ENCODE data around the gene GPX7.

GPX7 gene

DNA sequence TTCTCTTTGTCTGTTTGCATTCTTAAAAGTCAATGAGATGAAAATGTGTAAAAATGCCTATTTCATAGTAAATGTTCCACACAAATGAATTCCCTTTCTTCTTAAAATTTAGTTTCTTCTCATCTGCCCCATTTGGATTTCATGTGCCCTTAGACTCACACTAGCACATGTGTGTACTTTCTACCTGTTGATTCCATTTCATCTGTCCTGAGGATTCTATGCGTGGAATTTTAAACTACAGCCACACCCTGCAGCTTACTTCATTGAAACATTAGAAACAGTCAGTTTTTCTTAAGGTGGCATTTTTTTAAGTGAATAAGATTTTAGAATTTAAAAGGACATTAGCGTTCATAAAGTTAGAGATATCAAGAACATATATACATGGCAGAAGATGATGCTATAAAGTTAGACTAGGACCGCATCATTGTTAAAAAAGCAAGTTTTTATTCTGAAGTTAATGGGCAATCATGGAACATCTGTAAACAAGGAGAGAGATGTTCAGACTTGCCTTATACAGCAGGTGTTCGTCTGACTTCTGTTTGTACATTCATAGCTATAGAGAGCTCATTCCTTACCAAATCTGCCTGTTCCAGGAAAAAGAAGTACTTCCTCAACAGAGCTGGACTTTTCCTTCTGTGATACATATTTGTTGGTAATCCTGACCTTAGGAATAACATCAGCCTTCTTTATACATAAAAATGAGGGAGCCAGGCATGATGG, 45.4 kb upstream of the GPX7 start:
- CTCF ChIA-PET, result no interaction called here
- POLR2A ChIA-PET, result interaction anchor here (2.3 kb wide), 1 partner anchor 153 kb away, joined by 6 read pairs; the partner anchor contains the start of genes ORC1 and PRPF38A
- DNase-seq (ENCODE audit: extremely low spot score), result no peak
- no peak for TF ChIP-seq FOXK2 (IDR thresholded peaks at IDR 0.05)
- no peak for TF ChIP-seq ELF4 (IDR thresholded peaks at IDR 0.05)
- no peak for TF ChIP-seq L3MBTL2 (conservative IDR thresholded peaks at IDR 0.05)
- no peak for TF ChIP-seq SUZ12 (IDR thresholded peaks at IDR 0.05)

DNA sequence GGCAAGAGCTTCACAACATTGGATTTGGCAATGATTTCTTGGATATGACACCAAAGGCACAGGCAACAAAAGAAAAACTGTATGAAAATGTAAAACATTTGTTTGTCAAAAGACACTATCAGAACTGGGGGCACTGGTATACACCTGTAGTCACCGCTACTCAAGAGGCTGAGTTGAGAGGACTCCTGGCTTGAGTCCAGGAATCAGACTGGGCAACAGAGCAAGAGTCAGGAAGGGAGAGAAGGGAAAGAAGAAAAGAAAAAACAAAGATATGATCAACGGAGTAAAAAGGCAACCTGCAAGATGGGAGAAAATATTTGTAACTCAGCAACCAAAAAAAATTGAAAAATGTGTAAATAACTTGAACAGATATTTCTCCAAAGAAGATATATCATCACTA, 43.2 kb upstream of the GPX7 start:
- no peak for TF ChIP-seq FOXM1 (IDR thresholded peaks at IDR 0.05; ENCODE audit: borderline replicate concordance)
- CTCF ChIA-PET, result interaction anchor here (0.6 kb wide), 1 partner anchor 127 kb away, joined by 3 read pairs; no protein-coding TSS in a partner anchor
- POLR2A ChIA-PET, result no interaction called here
- DNase-seq (ENCODE audit: extremely low spot score), result no peak

DNA sequence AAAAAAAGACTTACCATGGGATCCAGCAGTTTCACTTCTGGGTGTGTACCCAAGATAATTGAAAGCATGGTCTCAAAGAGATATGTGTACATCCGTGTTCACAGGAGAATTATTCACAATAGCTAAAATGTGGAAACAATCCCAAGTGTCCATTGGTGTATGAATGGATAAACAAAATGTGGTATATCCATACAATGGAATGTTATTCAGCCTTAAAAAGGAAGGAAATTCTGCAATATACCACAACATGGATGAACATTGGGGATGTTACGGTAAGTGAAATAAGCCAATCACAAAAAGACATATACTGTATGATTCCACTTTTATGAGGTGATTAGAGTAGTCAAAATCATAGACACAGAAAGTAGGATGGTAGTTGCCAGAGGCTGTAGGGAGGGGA, 42.3 kb upstream of the GPX7 start:
- no peak for DNase-seq (ENCODE audit: extremely low spot score)
- ChIA-PET CTCF (no interaction called here), POLR2A (no interaction called here)
- TF ChIP-seq LEF1 (IDR thresholded peaks at IDR 0.05; ENCODE audit: borderline replicate concordance) (no peak), ARNT (IDR thresholded peaks at IDR 0.05) (no peak), TARDBP (IDR thresholded peaks at IDR 0.05) (no peak), NFRKB (IDR thresholded peaks at IDR 0.05) (no peak), ELF4 (IDR thresholded peaks at IDR 0.05) (no peak), HDGF (IDR thresholded peaks at IDR 0.05; ENCODE audit: borderline replicate concordance) (no peak), L3MBTL2 (conservative IDR thresholded peaks at IDR 0.05) (no peak), FOXM1 (IDR thresholded peaks at IDR 0.05; ENCODE audit: borderline replicate concordance) (no peak), CTBP1 (IDR thresholded peaks at IDR 0.05; ENCODE audit: borderline replicate concordance) (no peak), ZNF384 (IDR thresholded peaks at IDR 0.05) (no peak), PKNOX1 (IDR thresholded peaks at IDR 0.05) (no peak), FOXK2 (IDR thresholded peaks at IDR 0.05) (no peak), SP1 (IDR thresholded peaks at IDR 0.05) (no peak)

DNA sequence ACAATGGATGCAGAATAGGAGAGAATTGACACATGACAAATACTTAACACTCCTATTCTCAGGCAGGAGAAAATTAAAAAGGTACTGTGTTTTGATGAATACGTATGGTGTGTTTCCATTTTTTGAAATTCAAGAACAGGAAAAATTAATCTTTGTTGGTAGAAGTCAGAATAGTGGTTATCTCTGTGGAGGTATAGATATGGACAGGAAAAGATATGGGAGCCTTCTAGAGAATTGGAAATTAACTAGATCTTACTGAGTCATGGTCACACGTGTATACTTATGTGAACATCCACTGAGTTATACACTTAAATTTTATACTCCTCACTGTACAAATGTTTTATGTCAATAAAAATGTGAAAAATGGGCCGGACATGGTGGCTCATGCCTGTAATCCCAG, 39.4 kb upstream of the GPX7 start:
- no peak for TF ChIP-seq SUZ12 (IDR thresholded peaks at IDR 0.05)
- TF ChIP-seq PKNOX1 (IDR thresholded peaks at IDR 0.05), result no peak
- no peak for TF ChIP-seq LEF1 (IDR thresholded peaks at IDR 0.05; ENCODE audit: borderline replicate concordance)
- TF ChIP-seq NFRKB (IDR thresholded peaks at IDR 0.05), result no peak
- no peak for TF ChIP-seq CTBP1 (IDR thresholded peaks at IDR 0.05; ENCODE audit: borderline replicate concordance)
- TF ChIP-seq ELF4 (IDR thresholded peaks at IDR 0.05), result no peak
- no peak for TF ChIP-seq L3MBTL2 (conservative IDR thresholded peaks at IDR 0.05)
- no peak for DNase-seq (ENCODE audit: extremely low spot score)
- ChIA-PET POLR2A (no interaction called here), CTCF (no interaction called here)

DNA sequence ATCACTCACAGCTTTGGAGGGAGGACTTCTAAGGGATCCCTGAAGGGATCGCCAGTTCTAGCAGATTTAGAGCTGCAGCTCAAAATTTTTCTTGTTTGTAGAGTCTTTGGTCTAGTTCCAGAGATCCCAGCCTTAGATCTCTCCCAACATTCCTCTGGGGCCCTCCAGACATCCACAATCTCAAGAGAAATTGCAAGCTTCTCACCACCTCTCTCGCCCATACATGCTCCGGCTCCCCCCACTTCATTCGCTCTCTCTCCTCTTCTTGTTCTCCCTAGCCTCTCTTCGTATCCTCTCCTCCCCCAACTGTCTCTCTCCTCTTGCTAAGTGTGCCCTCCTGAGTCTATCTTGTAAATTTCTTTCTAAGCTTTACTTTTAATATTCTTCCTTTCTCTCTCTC, 34.2 kb upstream of the GPX7 start:
- no peak for DNase-seq (ENCODE audit: extremely low spot score)
- ChIA-PET POLR2A (interaction anchor here (3.5 kb wide), 1 partner anchor 15 kb away, joined by 27 read pairs; the partner anchor contains the start of gene TUT4), CTCF (interaction anchor here (0.6 to 0.7 kb wide), 2 partner anchors 18 to 100 kb away, joined by 3 read pairs; no protein-coding TSS in a partner anchor)
- TF ChIP-seq FOXA1 (IDR thresholded peaks at IDR 0.05) (no peak), CTBP1 (IDR thresholded peaks at IDR 0.05; ENCODE audit: borderline replicate concordance) (no peak), TARDBP (IDR thresholded peaks at IDR 0.05) (no peak), SP1 (IDR thresholded peaks at IDR 0.05) (no peak), BHLHE40 (IDR thresholded peaks at IDR 0.05; ENCODE audit: borderline replicate concordance) (no peak), LEF1 (IDR thresholded peaks at IDR 0.05; ENCODE audit: borderline replicate concordance) (no peak), ARNT (IDR thresholded peaks at IDR 0.05) (no peak), ZNF384 (IDR thresholded peaks at IDR 0.05) (no peak), NFRKB (IDR thresholded peaks at IDR 0.05) (no peak), HDGF (IDR thresholded peaks at IDR 0.05; ENCODE audit: borderline replicate concordance) (no peak), FOXM1 (IDR thresholded peaks at IDR 0.05; ENCODE audit: borderline replicate concordance) (no peak), SUZ12 (IDR thresholded peaks at IDR 0.05) (no peak), FOXK2 (IDR thresholded peaks at IDR 0.05) (no peak), L3MBTL2 (conservative IDR thresholded peaks at IDR 0.05) (no peak), ELF4 (IDR thresholded peaks at IDR 0.05) (no peak), PKNOX1 (IDR thresholded peaks at IDR 0.05) (no peak)

DNA sequence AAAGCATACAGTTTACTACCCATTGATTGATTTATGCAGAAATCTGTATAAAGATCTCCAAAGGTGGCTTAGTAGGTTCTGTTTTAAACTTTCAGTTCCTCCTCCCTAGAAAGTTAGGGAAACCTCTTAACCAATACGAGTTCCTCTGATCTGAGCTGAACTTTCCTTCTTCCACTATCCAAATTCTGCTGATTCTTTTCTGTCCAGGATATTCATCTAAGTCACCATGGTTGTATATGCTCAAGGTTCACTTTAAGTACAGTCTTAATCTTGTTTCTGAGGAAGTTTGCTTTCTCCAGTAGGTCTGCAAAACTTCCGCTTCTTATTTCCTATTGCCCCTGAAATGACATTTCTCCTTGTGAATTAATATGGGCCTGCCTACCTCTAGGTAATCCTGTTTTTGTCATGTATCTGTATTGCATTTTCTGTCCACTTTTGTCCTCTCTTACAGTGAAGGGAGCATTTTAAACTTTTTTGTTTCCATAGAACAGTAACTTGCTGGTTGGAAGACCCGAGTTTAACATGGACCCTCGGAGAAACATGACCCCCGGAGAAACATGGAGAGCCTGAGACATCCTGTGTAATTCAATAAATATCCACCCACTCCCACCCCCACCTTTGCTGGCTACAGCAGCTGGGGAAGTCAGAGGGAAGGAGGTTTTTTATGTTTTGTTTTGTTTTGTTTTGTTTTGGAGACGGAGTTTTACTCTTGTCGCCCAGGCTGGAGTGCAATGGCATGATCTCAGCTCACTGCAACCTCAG, 32.5 kb upstream of the GPX7 start:
- no peak for DNase-seq (ENCODE audit: extremely low spot score)
- ChIA-PET POLR2A (interaction anchor here (3.5 kb wide), 1 partner anchor 16 kb away, joined by 27 read pairs; the partner anchor contains the start of gene TUT4), CTCF (no interaction called here)
- TF ChIP-seq TARDBP (IDR thresholded peaks at IDR 0.05) (no peak), ARNT (IDR thresholded peaks at IDR 0.05) (no peak), CTBP1 (IDR thresholded peaks at IDR 0.05; ENCODE audit: borderline replicate concordance) (no peak), SUZ12 (IDR thresholded peaks at IDR 0.05) (no peak), FOXK2 (IDR thresholded peaks at IDR 0.05) (no peak), L3MBTL2 (conservative IDR thresholded peaks at IDR 0.05) (no peak), FOXA1 (IDR thresholded peaks at IDR 0.05) (no peak), HDGF (IDR thresholded peaks at IDR 0.05; ENCODE audit: borderline replicate concordance) (no peak), FOXM1 (IDR thresholded peaks at IDR 0.05; ENCODE audit: borderline replicate concordance) (no peak), NFRKB (IDR thresholded peaks at IDR 0.05) (no peak), BHLHE40 (IDR thresholded peaks at IDR 0.05; ENCODE audit: borderline replicate concordance) (no peak), SP1 (IDR thresholded peaks at IDR 0.05) (no peak), LEF1 (IDR thresholded peaks at IDR 0.05; ENCODE audit: borderline replicate concordance) (no peak), ELF4 (IDR thresholded peaks at IDR 0.05) (no peak), PKNOX1 (IDR thresholded peaks at IDR 0.05) (no peak)
